Loucy (cell line): ENCODE measurements around the gene ZNF555.

Experiments
- H2AFZ ChIP-seq: fragments of 200-600 bp; sonication (generic); 2 replicates; pipeline ENCODE4 v1.6.0; 2016; ENCODE audit warnings: antibody characterized with exemption, mild to moderate bottlenecking, low read length, moderate library complexity
- H3F3A ChIP-seq: fragments of 200-600 bp; 2 replicates; pipeline ENCODE4 v1.6.0; 2016; ENCODE audit warnings: antibody characterized with exemption, low read depth, mild to moderate bottlenecking
- H3K27me3 ChIP-seq: fragments of 200-600 bp; sonication (generic); 2 replicates; pipeline ENCODE4 v1.6.1; 2014; ENCODE audit warnings: low read length, mild to moderate bottlenecking; ENCODE audit not compliant: insufficient read depth, poor library complexity, severe bottlenecking
- H3K36me3 ChIP-seq: fragments of 200-600 bp; sonication (generic); 2 replicates; pipeline ENCODE4 v1.6.1; 2016; ENCODE audit warnings: low read length; ENCODE audit not compliant: insufficient read depth
- H3K4me1 ChIP-seq: fragments of 200-600 bp; sonication (generic); 2 replicates; pipeline ENCODE4 v1.5.1; 2014; ENCODE audit warnings: low read length, mild to moderate bottlenecking; ENCODE audit not compliant: insufficient read depth, poor library complexity, severe bottlenecking
- H3K4me2 ChIP-seq: fragments of 200-600 bp; sonication (generic); 2 replicates; pipeline ENCODE4 v1.6.0; 2014; ENCODE audit warnings: antibody characterized with exemption, low read length, low read depth, mild to moderate bottlenecking; ENCODE audit not compliant: poor library complexity, severe bottlenecking
- H3K4me3 ChIP-seq: fragments of 200-600 bp; sonication (generic); 2 replicates; pipeline ENCODE4 v1.5.1; 2014; ENCODE audit warnings: low read length, mild to moderate bottlenecking, mixed read lengths; ENCODE audit not compliant: poor library complexity, severe bottlenecking
- H3K79me2 ChIP-seq: fragments of 200-600 bp; sonication (generic); 2 replicates; pipeline ENCODE4 v1.6.1; 2014; ENCODE audit warnings: low read length; ENCODE audit not compliant: insufficient read depth
- H3K9ac ChIP-seq: fragments of 200-600 bp; sonication (generic); 2 replicates; pipeline ENCODE4 v1.6.0; 2014; ENCODE audit warnings: mild to moderate bottlenecking, low read depth, low read length, moderate library complexity; ENCODE audit not compliant: poor library complexity, severe bottlenecking
- H3K9me2 ChIP-seq: fragments of 200-600 bp; sonication (generic); replicated peaks from 2 replicates; pipeline ENCODE4 v1.6.1; 2016; ENCODE audit warnings: low read depth, low read length, mixed read lengths
- H3K9me3 ChIP-seq: fragments of 200-600 bp; sonication (generic); 2 replicates; pipeline ENCODE4 v1.6.1; 2014; ENCODE audit warnings: mild to moderate bottlenecking, antibody characterized with exemption, low read length, low read depth; ENCODE audit not compliant: insufficient read depth
- H4K20me1 ChIP-seq: fragments of 200-600 bp; sonication (generic); 2 replicates; pipeline ENCODE4 v1.6.0; 2014; ENCODE audit warnings: antibody characterized with exemption, low read length, mild to moderate bottlenecking; ENCODE audit not compliant: insufficient read depth, poor library complexity, severe bottlenecking
- CTCF ChIP-seq: fragments of 200-600 bp; sonication (generic); conservative IDR thresholded peaks from 2 replicates; pipeline ENCODE4 v1.5.1; 2014; ENCODE audit warnings: mild to moderate bottlenecking, antibody characterized with exemption, low read length
- EZH2phosphoT487 ChIP-seq: fragments of 200-600 bp; IDR thresholded peaks from 2 replicates; pipeline ENCODE4 v1.6.1; 2018; ENCODE audit warnings: antibody characterized with exemption, mild to moderate bottlenecking, moderate library complexity, borderline replicate concordance

The ZNF555 gene

DNA sequence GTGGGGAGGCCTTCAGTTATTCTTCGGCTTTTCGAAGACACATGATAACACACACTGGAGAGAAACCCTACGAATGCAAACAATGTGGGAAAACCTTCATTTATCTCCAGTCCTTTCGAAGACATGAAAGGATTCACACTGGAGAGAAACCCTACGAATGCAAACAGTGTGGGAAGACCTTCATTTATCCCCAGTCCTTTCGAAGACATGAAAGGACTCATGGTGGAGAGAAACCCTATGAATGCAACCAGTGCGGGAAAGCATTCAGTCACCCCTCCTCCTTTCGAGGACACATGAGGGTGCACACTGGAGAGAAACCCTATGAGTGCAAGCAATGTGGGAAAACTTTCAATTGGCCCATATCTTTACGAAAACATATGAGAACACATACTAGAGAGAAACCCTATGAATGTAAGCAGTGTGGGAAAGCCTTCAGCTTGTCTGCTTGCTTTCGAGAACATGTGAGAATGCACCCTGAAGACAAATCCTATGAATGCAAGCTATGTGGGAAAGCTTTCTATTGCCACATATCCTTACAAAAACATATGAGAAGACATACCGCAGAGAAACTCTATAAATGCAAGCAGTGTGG, 11.8 kb downstream of the ZNF555 start:
- H3K4me3 ChIP-seq = no peak overlapping the region
- H3F3A ChIP-seq = no peaks in the 10 kb centered on the region
- no peak for TF ChIP-seq EZH2phosphoT487
- no peak for TF ChIP-seq CTCF

DNA sequence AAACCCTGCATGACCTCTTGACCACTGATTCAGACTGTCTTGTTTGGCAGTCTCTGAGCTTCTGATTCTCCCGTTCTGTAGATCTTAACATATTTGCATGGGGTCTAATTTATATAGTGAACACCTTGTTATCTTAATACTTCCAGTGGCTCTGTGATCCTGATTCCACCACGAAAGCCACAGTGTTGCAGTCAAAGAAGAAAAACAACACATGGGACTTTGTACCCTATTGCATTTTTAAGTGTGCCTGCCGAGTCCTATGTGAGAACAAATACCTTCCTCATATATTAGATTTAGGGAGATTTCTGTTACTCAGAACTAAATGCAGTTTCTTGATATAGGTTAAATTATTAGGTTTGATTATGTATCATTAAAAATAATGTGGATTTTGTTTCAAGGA, 13.6 kb downstream of the ZNF555 start:
- Histone ChIP-seq H2AFZ (no peak overlapping the region), H3F3A (no peaks in the 10 kb centered on the region), H3K9ac (no peak overlapping the region), H3K9me2 (no peaks in the 10 kb centered on the region), H3K4me1 (peaks cover 13% of the 10 kb centered on the region), H3K9me3 (peaks cover 24% of the 10 kb centered on the region; the same call in 1 of the 2 replicates), H3K36me3 (peaks cover 29% of the 10 kb centered on the region), H4K20me1 (no peaks in the 10 kb centered on the region), H3K27me3 (no peaks in the 10 kb centered on the region), H3K4me2 (no peak overlapping the region), H3K4me3 (no peak overlapping the region), H3K79me2 (no peaks in the 10 kb centered on the region)
- no peak for TF ChIP-seq EZH2phosphoT487
- TF ChIP-seq CTCF = no peak

More for the DNA sequence above, 11.8 kb downstream of the ZNF555 start:
- H3K4me2 ChIP-seq = no peak overlapping the region
- H3K9me2 ChIP-seq = no peaks in the 10 kb centered on the region
- no peaks in the 10 kb centered on the region for H3K27me3 ChIP-seq
- peaks cover 24% of the 10 kb centered on the region; the same call in 1 of the 2 replicates for H3K9me3 ChIP-seq
- peaks cover 29% of the 10 kb centered on the region for H3K36me3 ChIP-seq
- no peak overlapping the region for H2AFZ ChIP-seq
- no peaks in the 10 kb centered on the region for H3K79me2 ChIP-seq
- H3K9ac ChIP-seq = no peak overlapping the region
- no peaks in the 10 kb centered on the region for H4K20me1 ChIP-seq
- H3K4me1 ChIP-seq = peaks cover 15% of the 10 kb centered on the region

- H3K79me2 ChIP-seq = no peaks in the 10 kb centered on the region
- peaks cover 25% of the 10 kb centered on the region for H3K36me3 ChIP-seq
Observed at GRCh38 chr19:2856457-2857050, 15.3 kb downstream of the ZNF555 start.

More at GRCh38 chr19:2856457-2857050, 15.3 kb downstream of the ZNF555 start:
- Histone ChIP-seq H3F3A (no peaks in the 10 kb centered on the region), H3K4me3 (no peak overlapping the region), H3K4me2 (no peak overlapping the region), H3K9me3 (peaks cover 24% of the 10 kb centered on the region; the same call in 1 of the 2 replicates), H4K20me1 (no peaks in the 10 kb centered on the region), H3K9ac (no peak overlapping the region), H3K9me2 (no peaks in the 10 kb centered on the region), H3K27me3 (no peaks in the 10 kb centered on the region), H2AFZ (no peak overlapping the region), H3K4me1 (peaks cover 5% of the 10 kb centered on the region)
- no peak for TF ChIP-seq EZH2phosphoT487
- TF ChIP-seq CTCF = no peak
